ENCODE measurements around the gene BMP8B. TPM values are rescaled to one million over a fixed set of nuclear protein-coding genes. Genes with fewer than 3 reads are reported as not detected.

The BMP8B gene
- total RNA-seq, 3 donors from 2014 or later (not counting 1 experiment from before 2014, with no cell fraction given) = 2.8 to 4.3 (median 3.6) TPM

DNA sequence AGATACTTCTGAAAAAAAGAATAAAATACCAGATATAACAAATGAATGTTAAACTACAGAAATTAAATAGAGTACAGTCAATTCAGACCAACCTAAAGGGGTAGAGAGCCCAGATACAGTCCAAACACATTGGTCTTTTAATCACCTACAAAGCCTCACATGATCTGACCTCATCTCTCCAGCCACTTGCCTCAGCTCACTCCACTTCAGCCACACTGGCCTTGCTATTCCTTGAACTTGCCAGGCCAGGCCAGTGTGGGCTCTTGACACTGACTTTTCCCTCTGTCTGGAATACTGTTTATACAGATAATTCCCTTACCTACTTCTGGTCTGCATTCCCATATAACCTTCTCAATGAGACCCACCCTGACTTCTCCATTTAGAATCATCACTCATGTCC, 67.0 kb downstream of the BMP8B start:
- Histone ChIP-seq H3K36me3 (ENCODE audit: control insufficient read depth, insufficient read depth, low read length) (no peaks in the 10 kb centered on the region), H3K27me3 (ENCODE audit: control insufficient read depth, insufficient read depth, low read length) (peaks cover 14% of the 10 kb centered on the region)
- no peaks in the 10 kb centered on the region for H3K9me3 Mint-ChIP-seq

DNA sequence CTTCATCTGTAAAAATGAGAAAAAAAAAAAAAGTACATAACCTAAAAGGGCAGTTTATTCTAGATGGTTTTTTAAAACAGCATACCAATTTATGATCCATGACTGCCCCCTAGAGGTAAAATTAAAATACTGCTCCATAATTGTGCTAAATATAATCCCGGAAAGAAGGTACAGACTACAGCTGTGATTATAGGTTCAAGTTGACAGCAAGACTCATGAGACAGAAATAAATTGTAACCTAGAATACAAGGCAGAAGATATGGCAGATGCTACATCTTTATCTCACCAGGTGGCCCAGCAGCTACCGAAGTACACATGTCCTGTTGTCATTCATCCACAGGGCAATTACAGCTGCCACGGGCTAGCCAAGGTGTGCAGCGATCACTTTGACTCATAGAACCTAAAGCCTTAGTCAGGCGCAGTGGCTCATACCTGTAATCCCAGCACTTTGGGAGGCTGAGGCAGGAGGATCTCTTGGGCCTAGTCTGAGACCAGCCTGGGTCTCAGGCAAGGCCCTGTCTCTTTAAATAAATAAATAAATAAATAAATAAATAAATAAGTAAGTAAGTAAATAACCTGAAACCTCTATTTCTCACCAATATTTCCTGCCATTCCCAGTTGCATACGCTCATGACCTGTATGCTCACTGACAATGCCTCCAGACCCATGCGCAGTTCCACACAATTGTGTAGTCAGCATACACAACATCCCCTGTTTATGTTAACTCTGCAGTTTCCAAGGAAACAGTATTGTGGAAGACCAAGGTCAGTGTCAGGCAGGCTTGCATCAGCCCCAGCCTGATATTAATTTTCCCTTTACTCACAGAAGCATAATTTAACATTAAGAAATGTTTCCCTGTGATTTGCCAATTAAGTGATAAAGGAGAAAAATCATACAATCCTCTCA, 68.3 kb downstream of the BMP8B start:
- Mint-ChIP-seq H3K4me3 (no peak overlapping the region), H3K27ac (no peak overlapping the region), H3K4me1 (no peaks in the 10 kb centered on the region), H3K36me3 (no peaks in the 10 kb centered on the region), H3K9me3 (no peaks in the 10 kb centered on the region), H3K27me3 (ENCODE audit: low read depth in 2 of 2) (peaks cover 32 to 46% of the 10 kb centered on the region in 2 donors)
- Histone ChIP-seq H3K27me3 (ENCODE audit: control insufficient read depth, insufficient read depth, low read length) (peaks cover 14% of the 10 kb centered on the region), H3K36me3 (ENCODE audit: control insufficient read depth, insufficient read depth, low read length) (no peaks in the 10 kb centered on the region), H3K4me1 (ENCODE audit: control insufficient read depth, insufficient read depth, low read length) (no peaks in the 10 kb centered on the region), H3K27ac (ENCODE audit: low read length) (no peak overlapping the region), H3K4me3 (ENCODE audit: low read length) (no peak overlapping the region), H3K9me3 (ENCODE audit: control insufficient read depth, insufficient read depth, low read length) (no peaks in the 10 kb centered on the region)
- TF ChIP-seq, protein P1, sequence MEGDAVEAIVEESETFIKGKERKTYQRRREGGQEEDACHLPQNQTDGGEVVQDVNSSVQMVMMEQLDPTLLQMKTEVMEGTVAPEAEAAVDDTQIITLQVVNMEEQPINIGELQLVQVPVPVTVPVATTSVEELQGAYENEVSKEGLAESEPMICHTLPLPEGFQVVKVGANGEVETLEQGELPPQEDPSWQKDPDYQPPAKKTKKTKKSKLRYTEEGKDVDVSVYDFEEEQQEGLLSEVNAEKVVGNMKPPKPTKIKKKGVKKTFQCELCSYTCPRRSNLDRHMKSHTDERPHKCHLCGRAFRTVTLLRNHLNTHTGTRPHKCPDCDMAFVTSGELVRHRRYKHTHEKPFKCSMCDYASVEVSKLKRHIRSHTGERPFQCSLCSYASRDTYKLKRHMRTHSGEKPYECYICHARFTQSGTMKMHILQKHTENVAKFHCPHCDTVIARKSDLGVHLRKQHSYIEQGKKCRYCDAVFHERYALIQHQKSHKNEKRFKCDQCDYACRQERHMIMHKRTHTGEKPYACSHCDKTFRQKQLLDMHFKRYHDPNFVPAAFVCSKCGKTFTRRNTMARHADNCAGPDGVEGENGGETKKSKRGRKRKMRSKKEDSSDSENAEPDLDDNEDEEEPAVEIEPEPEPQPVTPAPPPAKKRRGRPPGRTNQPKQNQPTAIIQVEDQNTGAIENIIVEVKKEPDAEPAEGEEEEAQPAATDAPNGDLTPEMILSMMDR (IDR thresholded peaks at IDR 0.05) = peak; percentile 88
- 49% methylated on average over 7 of the region's 7 CpGs for WGBS (ENCODE audit: insufficient coverage)
- intact Hi-C loops (cut with micrococcal nuclease) = loop anchor here (1.0 to 5.0 kb wide), 4 partner anchors 18 to 114 kb away; partner anchors contain the start of gene NT5C1A
- DNase-seq = peak in 1 of 2 donors; percentile 85
- ATAC-seq = peak; percentile 78 to 85 (median 82)

More for the DNA sequence above, 67.0 kb downstream of the BMP8B start:
- Histone ChIP-seq H3K4me1 (ENCODE audit: control insufficient read depth, insufficient read depth, low read length) (no peaks in the 10 kb centered on the region), H3K4me3 (ENCODE audit: low read length) (no peak overlapping the region), H3K9me3 (ENCODE audit: control insufficient read depth, insufficient read depth, low read length) (no peaks in the 10 kb centered on the region), H3K27ac (ENCODE audit: low read length) (no peak overlapping the region)
- ATAC-seq = no peak
- H3K4me3 Mint-ChIP-seq = no peak overlapping the region
- no peak for DNase-seq
- no peak overlapping the region for H3K27ac Mint-ChIP-seq
- intact Hi-C loops (cut with micrococcal nuclease) = loop anchor here (2.0 to 5.0 kb wide), 3 partner anchors 19 to 69 kb away; partner anchors contain the start of gene NT5C1A
- no peaks in the 10 kb centered on the region for H3K36me3 Mint-ChIP-seq
- H3K27me3 Mint-ChIP-seq (ENCODE audit: low read depth in 2 of 2) = peaks cover 35 to 50% of the 10 kb centered on the region in 2 donors
- TF ChIP-seq, protein P1 (IDR thresholded peaks at IDR 0.05) = no peak
- peaks cover 0 to under 1% of the 10 kb centered on the region in 2 donors for H3K4me1 Mint-ChIP-seq

DNA sequence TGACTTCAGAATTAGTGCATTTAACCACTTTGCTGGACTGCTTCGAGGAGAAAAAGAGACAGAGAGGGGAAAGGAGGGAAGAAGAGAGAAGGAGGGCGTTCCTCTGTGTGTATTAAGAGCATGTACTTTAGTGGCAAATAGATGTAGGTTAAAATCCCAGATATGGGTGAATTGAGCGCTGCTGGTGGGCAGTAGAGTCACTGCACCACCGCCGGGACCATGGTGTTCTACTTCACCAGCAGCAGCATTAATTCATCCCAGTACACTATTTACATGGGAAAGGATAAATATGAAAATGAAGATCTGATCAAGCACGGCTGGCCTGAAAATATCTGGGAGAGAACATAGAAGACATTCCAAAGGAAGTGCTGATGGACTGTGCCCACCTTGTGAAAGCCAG, 70.9 kb downstream of the BMP8B start:
- no peak overlapping the region for H3K27ac ChIP-seq (ENCODE audit: low read length)
- no peak overlapping the region for H3K27ac Mint-ChIP-seq
- intact Hi-C loops (cut with micrococcal nuclease) = no loop called here
- H3K4me3 Mint-ChIP-seq = no peak overlapping the region
- H3K36me3 Mint-ChIP-seq = no peaks in the 10 kb centered on the region
- ATAC-seq (no peak), DNase-seq (no peak)
- no peaks in the 10 kb centered on the region for H3K9me3 Mint-ChIP-seq
- peaks cover 14% of the 10 kb centered on the region for H3K27me3 ChIP-seq (ENCODE audit: control insufficient read depth, insufficient read depth, low read length)
- no peaks in the 10 kb centered on the region for H3K36me3 ChIP-seq (ENCODE audit: control insufficient read depth, insufficient read depth, low read length)
- no peaks in the 10 kb centered on the region for H3K4me1 Mint-ChIP-seq
- no peak overlapping the region for H3K4me3 ChIP-seq (ENCODE audit: low read length)
- peaks cover 29 to 51% of the 10 kb centered on the region in 2 donors for H3K27me3 Mint-ChIP-seq (ENCODE audit: low read depth in 2 of 2)
- no peaks in the 10 kb centered on the region for H3K4me1 ChIP-seq (ENCODE audit: control insufficient read depth, insufficient read depth, low read length)
- H3K9me3 ChIP-seq (ENCODE audit: control insufficient read depth, insufficient read depth, low read length) = no peaks in the 10 kb centered on the region
- WGBS (ENCODE audit: insufficient coverage) = 54% methylated on average over 3 of the region's 6 CpGs
- TF ChIP-seq, protein P1 (IDR thresholded peaks at IDR 0.05) = no peak

Measured in natural killer cell (primary cell).